ENCODE measurements around the gene SEPHS2. TPM values are rescaled to one million over a fixed set of nuclear protein-coding genes. Genes with fewer than 3 reads are reported as not detected.
"Not testable (repeated sequence)": the region's sequence is repeated elsewhere in the genome, so short reads cannot be mapped to it uniquely, and the experiment has no call there.

SEPHS2 gene
- total RNA-seq, 1 donor from 2014 or later, result 45.2 TPM

GRCh38 chr16:30481381-30481780 is 35.7 kb upstream of the SEPHS2 start:
- no peak for TF ChIP-seq CTCF (IDR thresholded peaks at IDR 0.05; ENCODE audit: insufficient read depth, low read length, poor library complexity, severe bottlenecking)
- peaks cover 4% of the 10 kb centered on the region for H3K27me3 ChIP-seq (ENCODE audit: control insufficient read depth, insufficient read depth, low read length)
- H3K4me3 ChIP-seq (ENCODE audit: low read depth, low read length), result no peak overlapping the region
- no peak for DNase-seq (ENCODE audit: low read depth)
- no peaks in the 10 kb centered on the region for H3K36me3 ChIP-seq (ENCODE audit: control insufficient read depth, insufficient read depth, low read length)

GRCh38 chr16:30478766-30479478 is 33.2 kb upstream of the SEPHS2 start:
- Histone ChIP-seq H3K4me3 (ENCODE audit: low read depth, low read length) (no peak overlapping the region), H3K36me3 (ENCODE audit: control insufficient read depth, insufficient read depth, low read length) (no peaks in the 10 kb centered on the region), H3K27me3 (ENCODE audit: control insufficient read depth, insufficient read depth, low read length) (peaks cover 14% of the 10 kb centered on the region)
- no peak for DNase-seq (ENCODE audit: low read depth)
- no peak for TF ChIP-seq CTCF (IDR thresholded peaks at IDR 0.05; ENCODE audit: insufficient read depth, low read length, poor library complexity, severe bottlenecking)

- H3K36me3 ChIP-seq (ENCODE audit: control insufficient read depth, insufficient read depth, low read length); DNase-seq (ENCODE audit: low read depth); H3K4me3 ChIP-seq (ENCODE audit: low read depth, low read length): not testable (repeated sequence)
- peaks cover 26% of the 10 kb centered on the region for H3K27me3 ChIP-seq (ENCODE audit: control insufficient read depth, insufficient read depth, low read length)
Measured at GRCh38 chr16:30477773-30478172, 32.1 kb upstream of the SEPHS2 start.

GRCh38 chr16:30476991-30477390 is 31.3 kb upstream of the SEPHS2 start:
- Histone ChIP-seq H3K36me3 (ENCODE audit: control insufficient read depth, insufficient read depth, low read length) (no peaks in the 10 kb centered on the region), H3K27me3 (ENCODE audit: control insufficient read depth, insufficient read depth, low read length) (peaks cover 30% of the 10 kb centered on the region), H3K4me3 (ENCODE audit: low read depth, low read length) (no peak overlapping the region)
- no peak for DNase-seq (ENCODE audit: low read depth)
- no peak for TF ChIP-seq CTCF (IDR thresholded peaks at IDR 0.05; ENCODE audit: insufficient read depth, low read length, poor library complexity, severe bottlenecking)

- no peak for DNase-seq (ENCODE audit: low read depth)
- Histone ChIP-seq H3K27me3 (ENCODE audit: control insufficient read depth, insufficient read depth, low read length) (peaks cover 26% of the 10 kb centered on the region), H3K4me3 (ENCODE audit: low read depth, low read length) (no peak overlapping the region), H3K36me3 (ENCODE audit: control insufficient read depth, insufficient read depth, low read length) (no peaks in the 10 kb centered on the region)
- no peak for TF ChIP-seq CTCF (IDR thresholded peaks at IDR 0.05; ENCODE audit: insufficient read depth, low read length, poor library complexity, severe bottlenecking)
Measured at GRCh38 chr16:30474684-30475083, 29.0 kb upstream of the SEPHS2 start.

GRCh38 chr16:30474074-30474452 is 28.4 kb upstream of the SEPHS2 start:
- no peak for DNase-seq (ENCODE audit: low read depth)
- TF ChIP-seq CTCF (IDR thresholded peaks at IDR 0.05; ENCODE audit: insufficient read depth, low read length, poor library complexity, severe bottlenecking), result no peak
- Histone ChIP-seq H3K4me3 (ENCODE audit: low read depth, low read length) (no peak overlapping the region), H3K36me3 (ENCODE audit: control insufficient read depth, insufficient read depth, low read length) (no peaks in the 10 kb centered on the region), H3K27me3 (ENCODE audit: control insufficient read depth, insufficient read depth, low read length) (peaks cover 26% of the 10 kb centered on the region)

Measured in kidney epithelial cell (primary cell).